ENCODE data around the gene ZNF232.
A peak's percentile ranks its signal among the peaks of the same experiment; 100 is the strongest.
"Not testable (repeated sequence)": the region's sequence is repeated elsewhere in the genome, so short reads cannot be mapped to it uniquely, and the experiment has no call there.

ZNF232 gene

GRCh38 chr17:5111402-5112204 is at the start of gene ZNF232:
ZNF232 (minus strand) TSS chr17:5111878; CDS start chr17:5111822, 56 bp downstream.
- DNase-seq (ENCODE audit: low read depth) = peak; percentile 75

- not testable (repeated sequence) for DNase-seq (ENCODE audit: low read depth)
These were observed 49.0 kb upstream of the ZNF232 start for GRCh38 chr17:5160702-5161101.

GRCh38 chr17:5146122-5146521 is 34.4 kb upstream of the ZNF232 start:
- DNase-seq (ENCODE audit: low read depth) = not testable (repeated sequence)

GRCh38 chr17:5142877-5143276 is 31.2 kb upstream of the ZNF232 start:
- not testable (repeated sequence) for DNase-seq (ENCODE audit: low read depth)

GRCh38 chr17:5139458-5139732 is 27.7 kb upstream of the ZNF232 start:
- no peak for DNase-seq (ENCODE audit: low read depth)

GRCh38 chr17:5138616-5139457 is 27.2 kb upstream of the ZNF232 start:
- no peak for DNase-seq (ENCODE audit: low read depth)

- not testable (repeated sequence) for DNase-seq (ENCODE audit: low read depth)
These were observed 26.5 kb upstream of the ZNF232 start for GRCh38 chr17:5138198-5138544.

GRCh38 chr17:5137511-5138197 is 26.0 kb upstream of the ZNF232 start:
- DNase-seq (ENCODE audit: low read depth) = not testable (repeated sequence)

GRCh38 chr17:5136580-5137412 is 25.1 kb upstream of the ZNF232 start:
- not testable (repeated sequence) for DNase-seq (ENCODE audit: low read depth)

GRCh38 chr17:5135726-5136579 is 24.3 kb upstream of the ZNF232 start:
- no peak for DNase-seq (ENCODE audit: low read depth)

- DNase-seq (ENCODE audit: low read depth) = not testable (repeated sequence)
These were observed 23.5 kb upstream of the ZNF232 start for GRCh38 chr17:5135131-5135712.

- DNase-seq (ENCODE audit: low read depth) = not testable (repeated sequence)
These were observed 22.9 kb upstream of the ZNF232 start for GRCh38 chr17:5134571-5134970.

GRCh38 chr17:5133961-5134360 is 22.3 kb upstream of the ZNF232 start:
- not testable (repeated sequence) for DNase-seq (ENCODE audit: low read depth)

GRCh38 chr17:5133311-5133710 is 21.6 kb upstream of the ZNF232 start:
- no peak for DNase-seq (ENCODE audit: low read depth)

- DNase-seq (ENCODE audit: low read depth) = not testable (repeated sequence)
These were observed 21.0 kb upstream of the ZNF232 start for GRCh38 chr17:5132503-5133225.

- not testable (repeated sequence) for DNase-seq (ENCODE audit: low read depth)
These were observed 20.3 kb upstream of the ZNF232 start for GRCh38 chr17:5131799-5132502.

- DNase-seq (ENCODE audit: low read depth) = no peak
These were observed 19.6 kb upstream of the ZNF232 start for GRCh38 chr17:5131146-5131715.

- DNase-seq (ENCODE audit: low read depth) = not testable (repeated sequence)
These were observed 19.0 kb upstream of the ZNF232 start for GRCh38 chr17:5130687-5131086.

- not testable (repeated sequence) for DNase-seq (ENCODE audit: low read depth)
These were observed 18.6 kb upstream of the ZNF232 start for GRCh38 chr17:5130261-5130660.
